GM18951 (cell line): ENCODE results near the gene PREX1.

Source experiments
- POLR2A ChIP-seq: IDR thresholded peaks from 4 replicates; pipeline ENCODE4 v1.6.1; 2011; ENCODE audit warnings: mild to moderate bottlenecking; ENCODE audit not compliant: insufficient read length, insufficient read depth; ENCODE audit errors: extremely low read depth
- in situ Hi-C: fragments of 300-500 bp; cut with MboI; formaldehyde crosslinking; loops from one replicate; pipeline ENCODE4 v1.12.0; 2022; ENCODE audit warnings: low sequenced_read_pairs, mixed read lengths, inconsistent platforms; ENCODE audit not compliant: unreplicated experiment

Gene PREX1

GRCh38 chr20:48752963-48753362, 74.8 kb downstream of the PREX1 start:
- in situ Hi-C loops = no loop called here
- TF ChIP-seq POLR2A = no peak

GRCh38 chr20:48751871-48752270, 75.9 kb downstream of the PREX1 start:
- no peak for TF ChIP-seq POLR2A
- in situ Hi-C loops = no loop called here

- in situ Hi-C loops = no loop called here
- TF ChIP-seq POLR2A = no peak
Measured at GRCh38 chr20:48750941-48751635, 76.7 kb downstream of the PREX1 start.

GRCh38 chr20:48750376-48750775, 77.4 kb downstream of the PREX1 start:
- in situ Hi-C loops = no loop called here

GRCh38 chr20:48749437-48749836, 78.4 kb downstream of the PREX1 start:
- in situ Hi-C loops = no loop called here

More at GRCh38 chr20:48750376-48750775, 77.4 kb downstream of the PREX1 start:
- no peak for TF ChIP-seq POLR2A

GRCh38 chr20:48748556-48748955, 79.2 kb downstream of the PREX1 start:
- in situ Hi-C loops = no loop called here
- no peak for TF ChIP-seq POLR2A

More at GRCh38 chr20:48749437-48749836, 78.4 kb downstream of the PREX1 start:
- TF ChIP-seq POLR2A = no peak

- TF ChIP-seq POLR2A = no peak
- in situ Hi-C loops = no loop called here
Measured at GRCh38 chr20:48747840-48748414, 79.9 kb downstream of the PREX1 start.

- no peak for TF ChIP-seq POLR2A
- in situ Hi-C loops = no loop called here
Measured at GRCh38 chr20:48745330-48745729, 82.5 kb downstream of the PREX1 start.

- in situ Hi-C loops = no loop called here
- TF ChIP-seq POLR2A = no peak
Measured at GRCh38 chr20:48744515-48744914, 83.3 kb downstream of the PREX1 start.

GRCh38 chr20:48743807-48744206, 84.0 kb downstream of the PREX1 start:
- in situ Hi-C loops = no loop called here

GRCh38 chr20:48742912-48743680, 84.7 kb downstream of the PREX1 start:
- in situ Hi-C loops = no loop called here
- TF ChIP-seq POLR2A = no peak

More at GRCh38 chr20:48743807-48744206, 84.0 kb downstream of the PREX1 start:
- TF ChIP-seq POLR2A = no peak

GRCh38 chr20:48742233-48742632, 85.6 kb downstream of the PREX1 start:
- in situ Hi-C loops = no loop called here
- TF ChIP-seq POLR2A = no peak

GRCh38 chr20:48741669-48742068, 86.1 kb downstream of the PREX1 start:
- in situ Hi-C loops = no loop called here
- TF ChIP-seq POLR2A = no peak
